Pons (tissue), 1 donor: ENCODE data around the gene AGRN.
A peak's percentile ranks its signal among the peaks of the same experiment; 100 is the strongest.
"Not testable (repeated sequence)": the region's sequence is repeated elsewhere in the genome, so short reads cannot be mapped to it uniquely, and the experiment has no call there.

Experiments used
- DNase-seq: peaks from one replicate; pipeline ENCODE4 v3.0.0-alpha.2; 2016; ENCODE audit warnings: low spot score

Gene AGRN

GRCh38 chr1:1053682-1054081, 33.8 kb downstream of the AGRN start:
- DNase-seq = no peak

- no peak for DNase-seq
These were observed 34.3 kb downstream of the AGRN start for GRCh38 chr1:1054099-1054700.

- no peak for DNase-seq
These were observed 35.1 kb downstream of the AGRN start for GRCh38 chr1:1054971-1055370.

GRCh38 chr1:1055841-1056736, 36.2 kb downstream of the AGRN start:
- no peak for DNase-seq

- DNase-seq = not testable (repeated sequence)
These were observed 37.8 kb downstream of the AGRN start for GRCh38 chr1:1057769-1058087.

- no peak for DNase-seq
These were observed 38.4 kb downstream of the AGRN start for GRCh38 chr1:1058088-1058905.

GRCh38 chr1:1058921-1059493, 39.1 kb downstream of the AGRN start:
- DNase-seq = no peak

GRCh38 chr1:1059494-1060280, 39.8 kb downstream of the AGRN start:
- DNase-seq = peak; percentile 28

GRCh38 chr1:1060281-1061000, 40.5 kb downstream of the AGRN start:
- DNase-seq = no peak

GRCh38 chr1:1061682-1062345, 41.9 kb downstream of the AGRN start:
- DNase-seq = no peak

- DNase-seq = no peak
These were observed 42.6 kb downstream of the AGRN start for GRCh38 chr1:1062348-1063163.

- DNase-seq = no peak
These were observed 43.5 kb downstream of the AGRN start for GRCh38 chr1:1063261-1063944.

GRCh38 chr1:1063945-1064831, 44.3 kb downstream of the AGRN start:
- no peak for DNase-seq

GRCh38 chr1:1065265-1065939, 45.5 kb downstream of the AGRN start:
- DNase-seq = no peak

- DNase-seq = not testable (repeated sequence)
These were observed 46.0 kb downstream of the AGRN start for GRCh38 chr1:1065940-1066304.

- no peak for DNase-seq
These were observed 46.7 kb downstream of the AGRN start for GRCh38 chr1:1066403-1067283.
